Transverse colon (tissue), 4 donors: ENCODE results near the gene ZNF618.

Experiments used
- CTCF ChIP-seq, 5 experiments: fragments of 200-600 bp in 3 of 5; fragments of 450-650 bp in 2 of 5; sonication (generic) in 3 of 5; IDR thresholded peaks; 1 replicate in 2 of 5; 2 replicates in 3 of 5; pipeline ENCODE4 v1.5.1; 2016 to 2017; ENCODE audit warnings: antibody characterized with exemption in 5 of 5, inconsistent platforms in 3 of 5, mild to moderate bottlenecking in 2 of 5, moderate library complexity in 1 of 5
- EP300 ChIP-seq: sonication (generic); formaldehyde crosslinking; IDR thresholded peaks from one replicate; pipeline ENCODE4 v1.6.1; 2017; ENCODE audit warnings: antibody characterized with exemption, low read depth
- POLR2A ChIP-seq: fragments of 450-650 bp; IDR thresholded peaks from one replicate; pipeline ENCODE4 v1.6.1; 2016; ENCODE audit warnings: antibody characterized with exemption, mild to moderate bottlenecking, moderate library complexity
- POLR2AphosphoS5 ChIP-seq, 3 donors: sonication (generic); formaldehyde crosslinking; IDR thresholded peaks; one replicate each; pipeline ENCODE4 v1.6.1; 2016; ENCODE audit warnings: antibody characterized with exemption in 3 of 3

- TF ChIP-seq CTCF (IDR thresholded peaks at IDR 0.05) (no peak), POLR2AphosphoS5 (IDR thresholded peaks at IDR 0.05) (no peak), POLR2A (no peak), EP300 (no peak)
Measured at GRCh38 chr9:114035845-114036801, 160.0 kb downstream of the ZNF618 start.
